ENCODE data around the gene EPHB1. TPM values are rescaled to one million over a fixed set of nuclear protein-coding genes. Genes with fewer than 3 reads are reported as not detected.

EPHB1 gene
- total RNA-seq, 5 donors from 2014 or later (not counting 1 experiment from before 2014, with no cell fraction given): 0.28 to 0.72 (median 0.31) TPM; not detected in 1

DNA sequence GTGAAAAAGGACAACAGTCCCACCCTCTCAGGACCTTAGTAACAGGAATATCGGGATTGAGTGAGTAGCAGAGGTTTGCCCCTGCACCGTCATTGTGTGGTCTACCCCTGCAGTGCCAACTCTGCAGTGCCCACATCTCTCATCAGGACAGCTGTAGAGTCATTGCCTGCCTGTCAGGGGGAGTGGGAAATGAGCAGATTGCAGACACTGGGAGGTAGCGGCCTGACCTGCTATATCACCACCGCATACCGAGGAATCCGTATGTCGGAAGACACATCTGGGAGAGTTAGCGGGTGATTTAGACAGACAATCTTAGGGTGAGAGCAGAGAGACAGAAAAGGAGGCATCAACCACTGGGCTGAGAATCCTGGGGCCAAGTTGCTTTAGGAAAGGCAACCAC, 218.1 kb downstream of the EPHB1 start:
- H3K36me3 Mint-ChIP-seq: no peaks in the 10 kb centered on the region
- no peak overlapping the region for H3K27ac Mint-ChIP-seq
- POLR2A ChIA-PET: no interaction called here

DNA sequence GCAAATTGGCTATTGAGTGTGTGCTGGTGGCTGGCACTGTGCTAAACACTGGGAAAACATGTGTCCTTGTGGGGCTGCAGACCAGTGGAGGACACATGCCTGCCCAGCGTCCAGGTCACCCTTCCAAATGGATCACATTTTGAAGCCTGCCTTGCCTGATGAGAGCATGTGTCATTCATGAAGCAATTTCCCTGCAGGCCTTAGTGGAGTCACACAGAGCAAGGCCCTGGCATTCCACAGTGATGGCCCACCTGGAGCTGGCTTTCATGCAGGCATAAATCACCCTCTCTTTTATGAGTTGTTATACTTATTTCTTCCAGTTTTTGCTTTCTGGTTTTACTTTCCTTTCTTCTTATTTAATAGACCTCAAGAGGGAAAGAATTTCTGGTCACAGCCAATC, 219.5 kb downstream of the EPHB1 start:
- no peak overlapping the region for H3K27ac Mint-ChIP-seq
- Histone ChIP-seq H3K9me3 (no peaks in the 10 kb centered on the region), H3K36me3 (ENCODE audit: control insufficient read depth in 2 of 2, extremely low read depth in 1 of 2, insufficient read depth in 1 of 2, low read length in 1 of 2) (no peaks in the 10 kb centered on the region), H3K27ac (ENCODE audit: low read length) (no peak overlapping the region), H3K4me3 (ENCODE audit: control insufficient read depth in 1 of 2, extremely low read depth in 1 of 2, low read length in 1 of 2) (no peak overlapping the region), H3K4me1 (ENCODE audit: control insufficient read depth in 1 of 2, extremely low read depth in 1 of 2, insufficient read depth in 2 of 2, low read length in 2 of 2) (no peaks in the 10 kb centered on the region), H3K27me3 (replicated peaks in 1 of 2; ENCODE audit: control insufficient read depth in 2 of 2, extremely low read depth in 1 of 2, insufficient read depth in 2 of 2, low read length in 1 of 2) (peaks cover 0 to 2% of the 10 kb centered on the region in 2 experiments)
- H3K4me1 Mint-ChIP-seq: no peaks in the 10 kb centered on the region
- no peaks in the 10 kb centered on the region for H3K36me3 Mint-ChIP-seq
- ATAC-seq (replicated peaks in 1 of 4) (no peak), DNase-seq (no peak)
- CTCF ChIA-PET: no interaction called here
- POLR2A ChIA-PET: no interaction called here
- H3K4me3 Mint-ChIP-seq: no peak overlapping the region
- peaks cover 0 to 7% of the 10 kb centered on the region in 2 donors for H3K27me3 Mint-ChIP-seq
- WGBS (ENCODE audit: insufficient coverage): no CpG with 5 or more reads among the region's 1 CpG
- H3K9me3 Mint-ChIP-seq: no peaks in the 10 kb centered on the region

More for the DNA sequence above, 218.1 kb downstream of the EPHB1 start:
- DNase-seq: no peak
- H3K27ac ChIP-seq (ENCODE audit: low read length): no peak overlapping the region
- 96% methylated on average over 6 of the region's 8 CpGs for WGBS (ENCODE audit: insufficient coverage)
- no peaks in the 10 kb centered on the region for H3K36me3 ChIP-seq (ENCODE audit: control insufficient read depth in 2 of 2, extremely low read depth in 1 of 2, insufficient read depth in 1 of 2, low read length in 1 of 2)
- Mint-ChIP-seq H3K4me3 (no peak overlapping the region), H3K4me1 (no peaks in the 10 kb centered on the region), H3K27me3 (peaks cover 0 to 7% of the 10 kb centered on the region in 2 donors), H3K9me3 (no peaks in the 10 kb centered on the region)
- H3K4me3 ChIP-seq (ENCODE audit: control insufficient read depth in 1 of 2, extremely low read depth in 1 of 2, low read length in 1 of 2): no peak overlapping the region
- no peaks in the 10 kb centered on the region for H3K9me3 ChIP-seq
- H3K4me1 ChIP-seq (ENCODE audit: control insufficient read depth in 1 of 2, extremely low read depth in 1 of 2, insufficient read depth in 2 of 2, low read length in 2 of 2): no peaks in the 10 kb centered on the region
- no peak for ATAC-seq (replicated peaks in 1 of 4)
- CTCF ChIA-PET: no interaction called here
- H3K27me3 ChIP-seq (replicated peaks in 1 of 2; ENCODE audit: control insufficient read depth in 2 of 2, extremely low read depth in 1 of 2, insufficient read depth in 2 of 2, low read length in 1 of 2): peaks cover 0 to 2% of the 10 kb centered on the region in 2 experiments

DNA sequence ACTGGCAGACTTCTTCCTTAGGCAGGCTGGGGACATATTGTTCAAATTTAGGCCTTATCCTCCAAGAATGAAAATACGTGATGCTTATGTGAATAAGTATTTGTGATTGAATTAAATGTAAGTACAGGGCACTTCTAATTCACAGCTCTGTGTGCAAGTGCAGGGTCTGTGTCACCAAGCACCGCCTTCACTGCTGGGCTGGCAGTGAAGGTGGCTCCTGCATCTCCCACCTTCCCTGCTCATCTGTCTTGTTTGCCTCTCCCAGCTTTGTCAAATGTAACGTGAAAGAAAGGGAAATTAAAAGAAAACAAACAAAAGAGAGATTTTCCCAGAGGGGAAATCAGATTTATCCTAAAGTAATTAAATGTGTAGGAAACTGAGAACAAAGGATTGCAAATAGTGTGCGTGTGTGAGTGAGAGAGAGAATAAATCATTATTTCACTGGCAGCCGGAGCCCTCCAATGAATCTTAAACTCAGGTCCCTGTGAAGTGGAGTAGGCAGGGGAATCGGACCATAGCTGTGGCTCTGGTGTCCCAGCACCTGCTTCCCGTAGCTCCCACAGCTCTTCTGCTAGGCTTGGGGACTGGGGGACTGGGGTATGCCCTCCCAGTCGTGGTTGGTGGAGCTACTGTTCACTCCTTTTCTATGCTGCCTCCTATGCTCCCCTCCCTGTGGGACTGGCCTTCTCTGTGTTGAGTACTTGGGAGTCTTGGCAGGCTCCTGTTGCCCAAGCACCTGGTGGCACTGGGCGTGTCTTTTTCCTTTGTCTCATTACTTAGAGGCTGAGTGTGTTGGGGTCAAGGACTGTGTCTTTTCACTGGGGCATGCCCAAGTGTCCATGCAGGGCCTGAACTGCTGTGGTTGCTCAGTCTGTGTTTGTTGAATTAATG, 222.2 kb downstream of the EPHB1 start:
- DNase-seq (no peak), ATAC-seq (replicated peaks in 1 of 4) (no peak)
- H3K4me1 Mint-ChIP-seq: no peaks in the 10 kb centered on the region
- no peaks in the 10 kb centered on the region for H3K36me3 Mint-ChIP-seq
- no peak overlapping the region for H3K27ac ChIP-seq (ENCODE audit: low read length)
- H3K4me3 Mint-ChIP-seq: no peak overlapping the region
- H3K4me3 ChIP-seq (ENCODE audit: control insufficient read depth in 1 of 2, extremely low read depth in 1 of 2, low read length in 1 of 2): no peak overlapping the region
- 88% methylated on average over 4 of the region's 9 CpGs for WGBS (ENCODE audit: insufficient coverage)
- no peak overlapping the region for H3K27ac Mint-ChIP-seq
- no peaks in the 10 kb centered on the region for H3K4me1 ChIP-seq (ENCODE audit: control insufficient read depth in 1 of 2, extremely low read depth in 1 of 2, insufficient read depth in 2 of 2, low read length in 2 of 2)
- no peaks in the 10 kb centered on the region for H3K9me3 Mint-ChIP-seq
- peaks cover 0 to 2% of the 10 kb centered on the region in 2 experiments for H3K27me3 ChIP-seq (replicated peaks in 1 of 2; ENCODE audit: control insufficient read depth in 2 of 2, extremely low read depth in 1 of 2, insufficient read depth in 2 of 2, low read length in 1 of 2)
- ChIA-PET POLR2A (no interaction called here), CTCF (no interaction called here)
- no peaks in the 10 kb centered on the region for H3K9me3 ChIP-seq
- H3K27me3 Mint-ChIP-seq: peaks cover 0 to 7% of the 10 kb centered on the region in 2 donors
- no peaks in the 10 kb centered on the region for H3K36me3 ChIP-seq (ENCODE audit: control insufficient read depth in 2 of 2, extremely low read depth in 1 of 2, insufficient read depth in 1 of 2, low read length in 1 of 2)

DNA sequence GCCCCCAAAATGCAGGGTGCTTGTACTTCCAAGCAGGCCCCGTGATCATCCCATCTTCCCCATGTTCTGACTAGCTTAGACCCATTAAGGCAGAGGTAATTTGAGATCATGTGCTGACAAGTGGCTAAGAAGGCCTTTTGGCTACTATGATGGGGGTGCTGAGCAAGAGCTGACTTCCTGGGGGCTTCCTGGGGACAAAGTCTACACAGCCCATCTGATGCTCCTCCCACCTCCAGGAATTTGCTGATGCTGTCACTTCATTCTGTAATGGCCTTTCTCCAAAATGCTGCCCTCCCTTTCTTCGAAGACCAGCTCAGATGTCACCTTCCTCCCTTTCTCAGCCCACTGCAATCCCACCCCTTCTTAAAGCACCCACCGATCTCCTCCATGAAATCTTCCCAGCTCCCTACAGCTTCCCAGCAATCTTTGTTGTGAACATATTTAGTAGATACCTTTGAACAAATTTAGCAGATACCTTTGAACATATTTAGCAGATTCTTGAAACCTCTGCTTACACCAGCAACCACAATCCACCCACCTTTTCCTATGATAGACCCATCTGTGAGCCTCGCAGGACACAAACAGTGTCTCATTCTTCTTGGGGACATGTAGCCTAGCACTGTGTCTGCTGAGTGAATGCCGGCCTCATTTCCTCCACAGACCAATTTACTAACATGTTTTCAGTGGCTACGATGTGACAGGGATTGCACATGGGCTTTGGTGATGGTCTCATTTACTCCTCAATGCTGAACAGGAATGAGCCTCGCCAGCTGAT, 223.3 kb downstream of the EPHB1 start:
- Mint-ChIP-seq H3K4me3 (no peak overlapping the region), H3K27ac (no peak overlapping the region), H3K9me3 (no peaks in the 10 kb centered on the region), H3K4me1 (no peaks in the 10 kb centered on the region), H3K36me3 (no peaks in the 10 kb centered on the region), H3K27me3 (peaks cover 0 to 3% of the 10 kb centered on the region in 2 donors)
- ATAC-seq (replicated peaks in 1 of 4): no peak
- Histone ChIP-seq H3K27ac (ENCODE audit: low read length) (no peak overlapping the region), H3K36me3 (ENCODE audit: control insufficient read depth in 2 of 2, extremely low read depth in 1 of 2, insufficient read depth in 1 of 2, low read length in 1 of 2) (no peaks in the 10 kb centered on the region), H3K9me3 (no peaks in the 10 kb centered on the region), H3K4me1 (ENCODE audit: control insufficient read depth in 1 of 2, extremely low read depth in 1 of 2, insufficient read depth in 2 of 2, low read length in 2 of 2) (no peaks in the 10 kb centered on the region), H3K27me3 (replicated peaks in 1 of 2; ENCODE audit: control insufficient read depth in 2 of 2, extremely low read depth in 1 of 2, insufficient read depth in 2 of 2, low read length in 1 of 2) (peaks cover 0 to 2% of the 10 kb centered on the region in 2 experiments), H3K4me3 (ENCODE audit: control insufficient read depth in 1 of 2, extremely low read depth in 1 of 2, low read length in 1 of 2) (no peak overlapping the region)
- POLR2A ChIA-PET: no interaction called here
- CTCF ChIA-PET: no interaction called here
- 43% methylated on average over 2 of the region's 7 CpGs for WGBS (ENCODE audit: insufficient coverage)
- DNase-seq: no peak

DNA sequence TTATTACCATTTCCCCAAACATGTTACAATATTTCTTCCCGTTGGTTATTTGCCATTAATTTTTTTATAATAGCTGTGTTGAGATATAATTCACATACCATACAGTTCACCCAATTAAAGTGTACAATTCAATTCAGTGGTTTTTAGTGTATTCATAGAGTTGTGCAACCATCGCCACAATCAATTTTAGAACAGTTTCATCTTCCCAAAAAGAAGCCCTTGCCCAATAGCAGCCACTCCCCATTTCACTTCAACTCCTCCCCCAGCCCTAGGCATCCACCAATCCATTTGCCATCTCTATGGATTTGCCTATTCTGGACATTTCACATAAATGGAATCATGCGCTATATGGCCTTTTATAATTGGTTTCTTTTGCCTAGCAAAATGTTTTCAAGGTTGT, 225.1 kb downstream of the EPHB1 start:
- Mint-ChIP-seq H3K9me3 (no peaks in the 10 kb centered on the region), H3K27ac (no peak overlapping the region), H3K4me3 (no peak overlapping the region), H3K27me3 (peaks cover 0 to 3% of the 10 kb centered on the region in 2 donors), H3K36me3 (no peaks in the 10 kb centered on the region), H3K4me1 (no peaks in the 10 kb centered on the region)
- H3K4me3 ChIP-seq (ENCODE audit: control insufficient read depth in 1 of 2, extremely low read depth in 1 of 2, low read length in 1 of 2): no peak overlapping the region
- no peak overlapping the region for H3K27ac ChIP-seq (ENCODE audit: low read length)
- POLR2A ChIA-PET: no interaction called here
- ATAC-seq (replicated peaks in 1 of 4) (no peak), DNase-seq (no peak)
- CTCF ChIA-PET: no interaction called here
- no peaks in the 10 kb centered on the region for H3K27me3 ChIP-seq (replicated peaks in 1 of 2; ENCODE audit: control insufficient read depth in 2 of 2, extremely low read depth in 1 of 2, insufficient read depth in 2 of 2, low read length in 1 of 2)
- H3K9me3 ChIP-seq: no peaks in the 10 kb centered on the region
- H3K4me1 ChIP-seq (ENCODE audit: control insufficient read depth in 1 of 2, extremely low read depth in 1 of 2, insufficient read depth in 2 of 2, low read length in 2 of 2): no peaks in the 10 kb centered on the region
- no peaks in the 10 kb centered on the region for H3K36me3 ChIP-seq (ENCODE audit: control insufficient read depth in 2 of 2, extremely low read depth in 1 of 2, insufficient read depth in 1 of 2, low read length in 1 of 2)
- WGBS (ENCODE audit: insufficient coverage): no CpG with 5 or more reads among the region's 3 CpGs

DNA sequence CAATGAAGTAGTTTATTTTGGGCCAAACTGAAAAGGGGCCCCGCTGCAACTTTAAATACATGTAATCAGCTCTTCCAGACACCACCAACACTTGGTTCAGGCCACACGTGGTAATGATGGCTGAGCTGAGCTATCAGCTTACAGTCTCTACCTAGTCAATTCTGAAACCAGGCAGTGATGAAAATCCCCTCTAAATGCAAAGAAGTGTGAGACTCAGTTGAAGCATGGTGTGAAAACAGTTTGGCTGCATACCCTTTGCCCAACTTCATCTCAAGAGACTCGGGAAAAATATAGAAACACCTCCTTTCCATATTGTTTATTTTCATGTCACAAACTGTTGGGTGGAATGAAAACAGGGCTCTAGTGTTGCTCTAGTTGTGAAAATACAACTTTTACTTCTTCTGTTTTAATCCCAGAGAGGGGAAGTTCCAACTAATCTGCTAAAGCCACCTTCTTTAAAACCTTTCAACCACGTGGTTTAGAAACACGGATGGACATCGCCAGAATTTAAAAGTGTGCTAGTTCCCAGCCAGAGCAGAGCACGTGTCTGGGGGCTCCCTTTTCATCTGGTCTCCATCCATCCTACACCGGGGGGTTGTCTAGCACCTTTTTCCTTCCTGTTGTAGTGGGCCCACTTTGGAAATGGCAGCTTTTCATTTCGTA, 229.1 kb downstream of the EPHB1 start:
- Mint-ChIP-seq H3K4me3 (no peak overlapping the region), H3K4me1 (no peaks in the 10 kb centered on the region), H3K27me3 (no peaks in the 10 kb centered on the region), H3K9me3 (no peaks in the 10 kb centered on the region), H3K36me3 (no peaks in the 10 kb centered on the region), H3K27ac (no peak overlapping the region)
- POLR2A ChIA-PET: no interaction called here
- H3K27me3 ChIP-seq (replicated peaks in 1 of 2; ENCODE audit: control insufficient read depth in 2 of 2, extremely low read depth in 1 of 2, insufficient read depth in 2 of 2, low read length in 1 of 2): no peaks in the 10 kb centered on the region
- CTCF ChIA-PET: no interaction called here
- 80% methylated on average over 2 of the region's 9 CpGs for WGBS (ENCODE audit: insufficient coverage)
- ATAC-seq (replicated peaks in 1 of 4) (no peak), DNase-seq (no peak)
- H3K27ac ChIP-seq (ENCODE audit: low read length): no peak overlapping the region
- H3K4me1 ChIP-seq (ENCODE audit: control insufficient read depth in 1 of 2, extremely low read depth in 1 of 2, insufficient read depth in 2 of 2, low read length in 2 of 2): no peaks in the 10 kb centered on the region
- H3K4me3 ChIP-seq (ENCODE audit: control insufficient read depth in 1 of 2, extremely low read depth in 1 of 2, low read length in 1 of 2): no peak overlapping the region
- H3K9me3 ChIP-seq: no peaks in the 10 kb centered on the region
- no peaks in the 10 kb centered on the region for H3K36me3 ChIP-seq (ENCODE audit: control insufficient read depth in 2 of 2, extremely low read depth in 1 of 2, insufficient read depth in 1 of 2, low read length in 1 of 2)

All from T-cell (primary cell).